Glutamatergic neuron (in vitro differentiated cells): Measurements from ENCODE around the gene CDC42SE2. TPM values are rescaled to one million over a fixed set of nuclear protein-coding genes. Genes with fewer than 3 reads are reported as not detected.
"Not testable (repeated sequence)": the region's sequence is repeated elsewhere in the genome, so short reads cannot be mapped to it uniquely, and the experiment has no call there.

Experiments used
- DNase-seq: peaks from one replicate; pipeline ENCODE4 v3.0.0; 2022
- H3K27ac Mint-ChIP-seq: one replicate; pipeline ENCODE4 v1.8.0; 2020; ENCODE audit warnings: mild to moderate bottlenecking, mixed read lengths, inconsistent platforms; ENCODE audit not compliant: unreplicated experiment
- H3K27me3 Mint-ChIP-seq: one replicate; pipeline ENCODE4 v1.8.0; 2020; ENCODE audit warnings: mild to moderate bottlenecking, moderate library complexity, mixed read lengths, inconsistent platforms; ENCODE audit not compliant: unreplicated experiment
- H3K36me3 Mint-ChIP-seq: one replicate; pipeline ENCODE4 v1.8.0; 2020; ENCODE audit warnings: mild to moderate bottlenecking, mixed read lengths, inconsistent platforms; ENCODE audit not compliant: unreplicated experiment
- H3K4me1 Mint-ChIP-seq: one replicate; pipeline ENCODE4 v1.8.0; 2020; ENCODE audit warnings: mild to moderate bottlenecking, low read depth, mixed read lengths, inconsistent platforms; ENCODE audit not compliant: unreplicated experiment
- H3K4me3 Mint-ChIP-seq: one replicate; pipeline ENCODE4 v1.8.0; 2020; ENCODE audit warnings: mild to moderate bottlenecking, mixed read lengths, inconsistent platforms; ENCODE audit not compliant: unreplicated experiment
- H3K9me3 Mint-ChIP-seq: one replicate; pipeline ENCODE4 v1.8.0; 2020; ENCODE audit warnings: mild to moderate bottlenecking, moderate library complexity, mixed read lengths, inconsistent platforms; ENCODE audit not compliant: unreplicated experiment
- total RNA-seq: library from RNA; stranded (reverse); fragmentation: NEBNext Ultra II Directional; extraction: Animal tissue kit (Norgen Biotek cat#: 25700); gene quantifications from one replicate; pipeline ENCODE4 v1.2.1, GENCODE V29; 2021; ENCODE audit not compliant: unreplicated experiment
- TF ChIP-seq, protein P1 (sequence below): fragments of 200-600 bp; sonication (generic); IDR thresholded peaks from one replicate; pipeline ENCODE4 v1.5.0; 2021; ENCODE audit not compliant: partially characterized antibody, unreplicated experiment

Gene CDC42SE2
- total RNA-seq, 1 donor from 2014 or later, result 15.5 TPM

DNA sequence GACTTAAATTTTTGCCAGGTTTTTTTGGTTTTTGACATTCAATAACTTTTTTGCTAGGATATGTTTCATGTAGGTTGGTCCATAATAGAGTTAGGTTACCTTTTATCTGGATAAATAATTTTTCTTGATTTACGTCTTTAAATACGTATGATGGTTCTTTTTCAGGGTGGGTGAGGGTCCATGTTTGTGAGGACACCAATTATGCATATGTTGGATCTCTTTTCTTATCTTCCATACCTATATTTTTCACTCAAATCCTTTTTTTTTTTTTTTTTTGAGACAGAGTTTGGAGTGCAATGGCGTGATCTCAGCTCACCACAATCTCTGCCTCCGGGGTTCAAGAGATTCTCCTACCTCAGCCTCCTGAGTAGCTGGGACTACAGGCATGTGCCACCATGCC lies 17.3 kb upstream of the CDC42SE2 start:
- Mint-ChIP-seq H3K4me3 (no peak overlapping the region), H3K4me1 (no peaks in the 10 kb centered on the region), H3K36me3 (no peaks in the 10 kb centered on the region), H3K9me3 (no peaks in the 10 kb centered on the region), H3K27me3 (no peaks in the 10 kb centered on the region), H3K27ac (no peak overlapping the region)
- no peak for DNase-seq
- TF ChIP-seq, protein P1, sequence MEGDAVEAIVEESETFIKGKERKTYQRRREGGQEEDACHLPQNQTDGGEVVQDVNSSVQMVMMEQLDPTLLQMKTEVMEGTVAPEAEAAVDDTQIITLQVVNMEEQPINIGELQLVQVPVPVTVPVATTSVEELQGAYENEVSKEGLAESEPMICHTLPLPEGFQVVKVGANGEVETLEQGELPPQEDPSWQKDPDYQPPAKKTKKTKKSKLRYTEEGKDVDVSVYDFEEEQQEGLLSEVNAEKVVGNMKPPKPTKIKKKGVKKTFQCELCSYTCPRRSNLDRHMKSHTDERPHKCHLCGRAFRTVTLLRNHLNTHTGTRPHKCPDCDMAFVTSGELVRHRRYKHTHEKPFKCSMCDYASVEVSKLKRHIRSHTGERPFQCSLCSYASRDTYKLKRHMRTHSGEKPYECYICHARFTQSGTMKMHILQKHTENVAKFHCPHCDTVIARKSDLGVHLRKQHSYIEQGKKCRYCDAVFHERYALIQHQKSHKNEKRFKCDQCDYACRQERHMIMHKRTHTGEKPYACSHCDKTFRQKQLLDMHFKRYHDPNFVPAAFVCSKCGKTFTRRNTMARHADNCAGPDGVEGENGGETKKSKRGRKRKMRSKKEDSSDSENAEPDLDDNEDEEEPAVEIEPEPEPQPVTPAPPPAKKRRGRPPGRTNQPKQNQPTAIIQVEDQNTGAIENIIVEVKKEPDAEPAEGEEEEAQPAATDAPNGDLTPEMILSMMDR, result no peak

DNA sequence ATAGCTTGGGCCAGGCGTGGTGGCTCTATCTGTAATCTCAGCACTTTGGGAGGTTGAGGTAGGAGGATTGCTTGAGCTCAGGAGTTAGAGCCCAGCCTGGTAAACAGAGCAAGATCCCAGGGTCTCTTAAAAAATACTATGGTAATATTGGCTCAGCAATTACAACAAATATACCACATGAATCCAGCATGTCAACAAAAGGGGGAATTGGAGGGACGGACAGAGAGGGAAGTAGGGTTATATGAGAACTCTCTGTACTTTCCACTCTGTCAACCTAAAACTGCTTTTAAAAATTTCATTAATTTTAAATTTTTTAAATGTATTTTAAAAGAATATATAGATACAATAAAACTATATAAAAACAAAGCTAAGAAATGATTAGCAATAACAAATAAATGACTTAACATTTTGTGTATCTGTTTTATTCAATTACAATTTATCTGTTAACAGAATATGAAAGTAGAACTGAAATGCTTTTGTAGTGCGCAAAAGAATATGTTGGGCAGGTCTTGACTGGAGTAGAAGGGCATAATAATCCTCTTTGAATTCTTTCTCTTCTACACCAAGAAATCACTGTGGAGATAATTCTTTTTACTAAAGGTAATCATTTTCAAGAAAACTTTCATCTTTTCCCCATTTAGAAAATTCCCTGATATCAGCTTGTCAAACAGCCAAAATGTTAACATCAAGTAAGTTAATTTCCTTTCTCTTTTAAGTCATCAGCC lies 12.9 kb upstream of the CDC42SE2 start:
- DNase-seq, result no peak
- no peak overlapping the region for H3K27ac Mint-ChIP-seq
- H3K36me3 Mint-ChIP-seq, result no peaks in the 10 kb centered on the region
- H3K27me3 Mint-ChIP-seq, result peaks cover 2% of the 10 kb centered on the region
- H3K4me1 Mint-ChIP-seq, result no peaks in the 10 kb centered on the region
- no peaks in the 10 kb centered on the region for H3K9me3 Mint-ChIP-seq
- TF ChIP-seq, protein P1, result no peak
- no peak overlapping the region for H3K4me3 Mint-ChIP-seq

DNA sequence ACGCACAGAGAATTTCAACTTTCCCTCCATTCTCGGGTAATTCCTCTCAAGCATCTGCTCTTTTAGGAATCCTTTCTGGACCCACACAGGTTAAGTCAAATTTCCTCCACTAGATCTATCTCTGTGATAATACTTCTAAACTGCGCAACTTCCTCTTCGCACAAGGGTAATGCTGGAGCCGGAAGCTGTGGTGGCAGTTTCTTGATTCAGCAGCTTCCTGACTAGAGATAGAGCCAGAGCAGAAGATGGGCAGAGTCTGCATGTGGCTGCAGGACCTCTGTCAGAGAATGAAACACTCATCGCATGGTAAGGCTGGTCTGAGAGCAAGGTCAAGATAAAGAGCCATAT lies 11.1 kb upstream of the CDC42SE2 start:
- TF ChIP-seq, protein P1, result no peak
- Mint-ChIP-seq H3K4me1 (no peaks in the 10 kb centered on the region), H3K9me3 (no peaks in the 10 kb centered on the region), H3K36me3 (no peaks in the 10 kb centered on the region), H3K27ac (no peak overlapping the region), H3K27me3 (peaks cover 2% of the 10 kb centered on the region), H3K4me3 (no peak overlapping the region)
- DNase-seq, result no peak

DNA sequence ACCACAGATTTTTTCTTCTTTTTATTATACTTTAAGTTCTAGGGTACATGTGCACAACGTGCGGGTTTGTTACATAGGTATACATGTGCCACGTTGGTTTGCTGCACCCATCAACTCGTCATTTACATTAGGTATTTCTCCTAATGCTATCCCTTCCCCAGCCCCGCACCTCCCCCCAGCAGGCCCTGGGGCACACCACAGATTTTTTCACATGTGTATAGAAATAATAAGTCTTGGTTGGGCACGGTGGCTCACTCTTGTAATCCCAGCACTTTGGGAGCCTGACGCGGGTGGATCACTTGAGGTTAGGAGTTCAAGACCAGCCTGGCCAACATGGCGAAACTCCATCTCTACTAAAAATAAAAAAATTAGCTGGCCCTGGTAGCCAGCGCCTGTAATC lies 9.8 kb upstream of the CDC42SE2 start:
- H3K27me3 Mint-ChIP-seq, H3K4me1 Mint-ChIP-seq, H3K27ac Mint-ChIP-seq, H3K36me3 Mint-ChIP-seq, DNase-seq, H3K4me3 Mint-ChIP-seq, H3K9me3 Mint-ChIP-seq: not testable (repeated sequence)

DNA sequence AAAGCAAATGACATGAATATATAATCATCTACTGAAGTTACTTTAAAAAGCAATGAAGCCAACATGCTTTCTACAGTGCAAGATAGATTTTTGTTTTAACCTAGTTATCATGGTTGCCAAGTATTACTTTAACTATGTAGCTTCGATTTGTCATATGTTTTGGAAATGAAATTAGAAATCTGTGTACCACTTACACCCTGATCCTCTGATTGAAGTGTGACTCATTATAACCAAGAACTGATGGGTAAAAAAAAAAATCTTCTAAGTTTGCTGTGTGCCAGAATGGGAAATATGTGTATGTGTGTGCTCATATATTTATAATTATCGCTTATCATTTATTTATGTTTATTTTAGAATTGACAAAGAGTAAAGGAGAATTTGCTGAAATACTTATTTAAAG lies 9.1 kb upstream of the CDC42SE2 start:
- Mint-ChIP-seq H3K4me1 (no peaks in the 10 kb centered on the region), H3K27ac (no peak overlapping the region)

More for the DNA sequence above, 9.1 kb upstream of the CDC42SE2 start:
- peaks cover 2% of the 10 kb centered on the region for H3K27me3 Mint-ChIP-seq
- no peak for DNase-seq
- H3K36me3 Mint-ChIP-seq, result no peaks in the 10 kb centered on the region
- H3K4me3 Mint-ChIP-seq, result no peak overlapping the region
- TF ChIP-seq, protein P1, result no peak
- H3K9me3 Mint-ChIP-seq, result no peaks in the 10 kb centered on the region
